PFSK-1 (cell line): ENCODE data around the gene UBXN1.

Source experiments
- SIN3A ChIP-seq: IDR thresholded peaks from 2 replicates; pipeline ENCODE4 v1.6.1; 2012; ENCODE audit warnings: mild to moderate bottlenecking, low read length, moderate library complexity, borderline replicate concordance; ENCODE audit not compliant: insufficient read depth
- TAF1 ChIP-seq: IDR thresholded peaks from 2 replicates; pipeline ENCODE4 v1.6.1; 2012; ENCODE audit warnings: low read length, control low read depth, borderline replicate concordance; ENCODE audit not compliant: insufficient read depth

DNA sequence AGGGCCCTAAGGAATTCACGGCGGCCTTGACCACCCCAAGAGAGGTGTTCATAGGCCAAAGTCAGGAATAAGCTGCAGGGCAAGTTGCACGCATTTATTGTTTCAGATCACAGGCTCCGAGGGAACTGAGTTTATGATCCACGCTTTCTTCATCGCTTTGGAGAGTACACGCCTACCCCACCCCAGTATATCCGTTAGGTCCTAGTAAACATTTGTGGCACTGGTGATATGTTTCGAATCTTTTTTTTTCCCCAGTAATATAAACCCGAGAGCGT lies 33.3 kb downstream of the UBXN1 start:
- TF ChIP-seq SIN3A (no peak; the same call in 1 of the 2 replicates), TAF1 (no peak)
